NOMO-1 treated with DMSO at 0.1 percent for 48 hours (cell line): ENCODE measurements around the gene GPR149.
"Not testable (repeated sequence)": the region's sequence is repeated elsewhere in the genome, so short reads cannot be mapped to it uniquely, and the experiment has no call there.

ENCODE experiments used
- DNase-seq: peaks from one replicate; lab custom pipeline; 2025; ENCODE audit not compliant: unreplicated experiment; lab: John Stamatoyannopoulos, UW

The GPR149 gene, protein sequence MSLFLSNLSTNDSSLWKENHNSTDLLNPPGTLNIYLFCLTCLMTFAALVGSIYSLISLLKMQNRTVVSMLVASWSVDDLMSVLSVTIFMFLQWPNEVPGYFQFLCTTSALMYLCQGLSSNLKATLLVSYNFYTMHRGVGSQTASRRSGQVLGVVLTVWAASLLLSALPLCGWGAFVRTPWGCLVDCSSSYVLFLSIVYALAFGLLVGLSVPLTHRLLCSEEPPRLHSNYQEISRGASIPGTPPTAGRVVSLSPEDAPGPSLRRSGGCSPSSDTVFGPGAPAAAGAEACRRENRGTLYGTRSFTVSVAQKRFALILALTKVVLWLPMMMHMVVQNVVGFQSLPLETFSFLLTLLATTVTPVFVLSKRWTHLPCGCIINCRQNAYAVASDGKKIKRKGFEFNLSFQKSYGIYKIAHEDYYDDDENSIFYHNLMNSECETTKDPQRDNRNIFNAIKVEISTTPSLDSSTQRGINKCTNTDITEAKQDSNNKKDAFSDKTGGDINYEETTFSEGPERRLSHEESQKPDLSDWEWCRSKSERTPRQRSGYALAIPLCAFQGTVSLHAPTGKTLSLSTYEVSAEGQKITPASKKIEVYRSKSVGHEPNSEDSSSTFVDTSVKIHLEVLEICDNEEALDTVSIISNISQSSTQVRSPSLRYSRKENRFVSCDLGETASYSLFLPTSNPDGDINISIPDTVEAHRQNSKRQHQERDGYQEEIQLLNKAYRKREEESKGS

DNA sequence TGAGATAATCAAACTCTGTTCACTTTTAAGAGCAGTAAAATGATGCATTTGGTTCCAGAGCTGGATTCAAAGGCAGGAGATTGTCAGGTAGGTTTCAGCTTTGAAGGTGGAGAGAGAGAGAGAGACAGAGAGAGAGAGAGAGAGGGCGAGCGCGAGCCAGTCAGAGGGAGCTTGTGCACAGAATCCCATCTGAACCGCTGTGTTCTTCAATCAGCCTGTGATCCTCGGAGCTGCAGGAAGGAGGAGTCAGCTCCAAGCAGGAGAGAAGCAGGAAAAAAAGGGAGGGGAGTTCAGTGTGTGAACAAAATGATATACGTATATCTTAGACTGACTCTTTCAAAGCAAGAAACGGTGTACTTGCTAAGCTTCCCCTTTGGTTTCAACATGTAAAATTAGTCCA, at the start of gene GPR149:
Gene GPR149 (minus strand): TSS at position 177 of the 400 bp plus-strand sequence. CDS start 575 bp downstream, outside the sequence.
- DNase-seq = no peak

GRCh38 chr3:154473769-154474168, 43.8 kb upstream of the GPR149 start:
- DNase-seq = no peak

DNA sequence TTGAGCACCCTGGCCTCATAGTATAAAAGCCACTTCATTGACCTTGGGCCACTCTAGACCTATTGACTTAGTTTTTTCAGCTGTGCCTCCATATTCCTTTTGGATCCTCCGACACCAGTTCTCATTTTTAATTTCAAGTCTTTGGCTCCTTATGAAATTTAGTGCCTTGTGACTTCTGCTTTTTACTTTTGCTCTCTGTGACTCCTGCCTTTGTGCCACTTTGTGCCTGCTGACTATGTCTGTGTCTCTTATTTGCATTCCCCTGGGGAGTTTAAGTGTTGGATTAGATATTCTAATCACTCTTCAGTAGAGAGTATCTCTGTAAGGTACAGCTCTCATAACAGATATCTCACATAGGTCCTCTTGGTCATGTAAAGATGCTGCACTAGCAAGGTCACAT, 39.6 kb upstream of the GPR149 start:
- peak; percentile 10 for DNase-seq

- DNase-seq = peak; percentile 39
These were observed 34.6 kb upstream of the GPR149 start for GRCh38 chr3:154464440-154465190.

DNA sequence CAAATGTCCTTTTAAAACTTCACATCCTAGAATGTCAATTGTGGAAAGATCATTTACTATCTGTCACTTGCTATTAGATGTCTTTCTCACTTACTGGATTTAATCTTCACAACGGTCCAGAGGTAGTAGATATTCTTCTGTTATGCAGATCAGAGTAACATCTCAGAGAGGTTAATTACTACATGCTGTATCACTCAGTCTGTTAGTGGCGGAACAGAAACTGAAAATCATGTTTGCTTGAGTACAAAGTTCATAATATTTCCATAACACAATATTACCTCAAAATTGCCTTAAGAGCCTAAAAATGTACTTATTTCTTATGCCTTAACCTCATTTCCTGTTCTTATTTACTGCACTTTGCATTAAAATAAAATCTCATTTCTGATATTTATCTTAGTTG, 28.6 kb upstream of the GPR149 start:
- no peak for DNase-seq

DNA sequence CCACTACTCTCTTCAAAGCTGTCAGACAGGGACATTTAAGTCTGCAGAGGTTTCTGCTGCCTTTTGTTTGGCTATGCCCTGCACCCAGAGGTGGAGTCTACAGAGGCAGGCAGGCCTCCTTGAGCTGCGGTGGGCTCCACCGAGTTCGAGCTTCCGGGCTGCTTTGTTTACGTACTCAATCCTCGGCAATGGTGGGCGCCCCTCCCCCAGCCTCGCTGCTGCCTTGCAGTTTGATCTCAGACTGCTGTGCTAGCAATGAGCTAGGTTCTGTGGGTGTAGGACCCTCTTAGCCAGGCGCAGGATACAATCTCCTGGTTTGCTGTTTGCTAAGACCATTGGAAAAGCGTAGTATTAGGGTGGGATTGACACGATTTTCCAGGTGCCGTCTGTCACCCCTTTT, 9.1 kb upstream of the GPR149 start:
- DNase-seq = not testable (repeated sequence)

DNA sequence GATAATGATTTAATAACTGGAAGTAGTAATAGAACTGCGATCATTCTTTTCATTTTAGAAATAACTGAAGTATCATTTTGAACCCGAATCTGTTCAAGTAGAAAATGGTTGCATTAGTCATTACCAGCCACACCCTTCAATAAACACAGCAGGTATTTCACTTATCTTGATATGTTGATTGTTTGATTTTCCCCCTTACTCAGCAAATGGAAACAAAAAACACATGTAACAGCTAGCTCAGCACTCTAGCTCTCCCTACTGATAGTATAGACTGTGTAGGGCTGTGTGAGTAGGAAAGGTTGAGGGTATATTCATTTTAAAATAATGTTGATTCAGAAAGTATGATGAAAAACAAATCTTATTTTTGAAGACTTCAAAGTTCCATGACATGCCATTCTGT, 1.1 kb upstream of the GPR149 start:
- no peak for DNase-seq

- no peak for DNase-seq
These were observed 1.4 kb downstream of the GPR149 start for GRCh38 chr3:154428286-154429206.

DNA sequence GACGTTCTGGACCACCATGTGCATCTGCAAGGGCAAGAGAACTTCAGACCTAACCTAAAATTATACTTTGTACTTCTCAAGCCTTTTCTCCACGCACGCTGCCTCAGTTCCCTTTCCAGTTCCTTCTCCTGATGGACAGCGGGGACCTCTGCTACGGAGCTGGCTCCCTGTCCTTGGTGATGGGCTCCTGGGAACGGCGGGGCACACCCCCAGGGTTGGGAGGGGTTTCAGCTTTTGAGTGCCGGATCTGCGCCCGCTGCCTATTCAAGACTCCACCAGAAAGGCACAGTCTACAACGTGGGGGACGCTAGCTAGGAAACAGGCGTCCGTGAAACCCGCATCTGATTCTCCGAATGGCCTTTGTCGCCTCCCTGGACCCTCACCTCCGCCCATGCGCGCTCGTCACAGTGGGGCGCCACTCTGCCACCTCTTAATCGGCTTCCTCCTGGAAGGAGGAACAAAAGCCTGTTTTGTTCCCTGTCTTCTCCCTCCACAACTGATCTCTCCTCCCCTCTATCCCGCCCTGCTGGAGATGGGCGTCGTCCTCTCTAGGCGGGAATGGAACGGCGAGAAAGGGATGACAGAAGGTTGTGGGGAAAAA, 2.2 kb downstream of the GPR149 start:
- DNase-seq = no peak

DNA sequence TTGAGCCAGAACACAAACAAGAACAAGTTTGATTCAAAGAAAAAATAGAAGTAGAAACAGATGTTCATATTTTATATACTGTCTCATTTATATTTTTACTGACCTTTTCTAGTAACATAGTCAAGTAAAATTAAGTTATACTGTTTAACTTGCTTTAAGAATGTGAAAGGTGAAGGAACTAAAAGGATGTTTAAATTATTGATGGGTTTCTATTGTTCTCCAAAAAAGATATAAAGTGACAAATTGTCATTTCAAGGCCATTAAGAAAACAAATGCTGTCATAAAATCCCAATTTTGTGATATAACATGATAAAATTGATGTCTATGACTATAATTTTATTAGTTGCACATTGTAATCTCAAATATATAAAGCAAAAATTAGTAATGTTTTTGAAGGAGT, 7.3 kb downstream of the GPR149 start:
- no peak for DNase-seq

DNA sequence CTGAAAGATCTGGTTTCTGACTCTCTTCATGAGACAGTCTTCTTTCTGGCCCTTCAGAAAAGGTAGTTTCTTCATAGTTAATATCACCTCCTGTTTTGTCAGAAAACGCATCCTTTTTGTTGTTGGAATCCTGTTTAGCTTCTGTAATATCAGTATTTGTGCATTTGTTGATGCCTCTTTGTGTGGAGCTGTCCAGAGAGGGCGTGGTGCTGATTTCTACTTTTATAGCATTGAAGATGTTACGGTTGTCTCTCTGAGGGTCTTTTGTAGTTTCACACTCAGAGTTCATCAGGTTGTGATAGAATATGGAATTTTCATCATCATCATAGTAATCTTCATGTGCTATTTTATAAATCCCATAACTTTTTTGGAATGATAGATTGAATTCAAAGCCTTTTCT, 8.9 kb downstream of the GPR149 start:
- no peak for DNase-seq

DNA sequence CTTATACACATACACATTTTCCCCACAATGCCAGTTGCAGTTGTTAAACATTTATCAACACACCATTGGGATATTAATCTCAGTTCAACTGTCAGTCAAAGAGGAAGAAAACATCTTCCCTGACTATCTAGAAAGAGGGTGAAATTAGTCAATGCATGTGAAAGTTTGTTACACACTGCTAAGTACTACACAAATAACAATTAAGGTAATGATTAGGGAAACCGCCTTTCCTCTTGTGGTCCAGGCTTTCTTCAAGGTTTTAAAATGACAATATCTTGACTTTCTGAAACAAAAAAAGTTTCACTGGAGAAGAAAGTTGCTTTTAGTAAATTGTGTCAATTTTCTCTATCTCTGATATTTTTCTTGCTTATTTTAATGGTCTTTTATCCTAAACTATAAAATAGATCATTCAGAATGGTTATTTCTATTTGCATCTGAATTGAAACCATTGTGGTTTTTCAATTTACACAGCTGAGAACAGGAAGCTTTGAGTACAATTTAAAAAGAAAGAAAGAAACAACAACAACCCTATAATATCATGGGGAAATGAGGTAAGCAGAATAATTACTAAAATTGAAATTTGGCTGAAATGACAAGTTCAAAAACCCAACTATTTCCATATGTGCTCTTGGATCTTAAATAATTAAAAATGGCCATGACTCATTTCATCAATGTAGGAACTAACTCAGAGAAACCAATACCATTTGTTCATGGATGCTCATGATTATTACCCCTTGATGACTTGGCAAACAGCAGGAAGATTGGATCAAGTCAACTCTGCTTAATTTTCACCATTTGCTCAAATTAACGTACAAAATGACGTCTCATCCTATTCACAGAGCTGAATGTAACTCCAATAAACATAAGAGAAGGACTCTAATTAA, 31.7 kb downstream of the GPR149 start:
- no peak for DNase-seq

DNA sequence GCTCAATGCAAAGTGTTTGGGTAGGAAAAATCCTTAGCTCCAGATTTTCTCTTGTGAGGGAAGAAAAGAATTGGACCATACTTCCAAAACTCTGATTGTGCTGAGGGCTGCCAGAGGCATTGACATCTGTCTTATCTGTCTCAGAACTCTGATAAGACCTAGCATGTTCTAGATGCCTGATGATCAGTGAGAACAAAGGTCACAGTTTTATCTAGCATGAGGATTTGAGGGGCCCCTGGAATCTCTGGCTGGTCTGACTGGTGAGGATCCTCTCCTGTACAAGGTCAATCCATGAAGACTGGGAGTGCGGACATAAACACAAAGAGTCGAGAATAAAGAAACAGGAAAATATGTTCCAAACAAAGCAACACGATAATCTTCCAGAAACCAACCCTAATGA, 40.1 kb downstream of the GPR149 start:
- no peak for DNase-seq

DNA sequence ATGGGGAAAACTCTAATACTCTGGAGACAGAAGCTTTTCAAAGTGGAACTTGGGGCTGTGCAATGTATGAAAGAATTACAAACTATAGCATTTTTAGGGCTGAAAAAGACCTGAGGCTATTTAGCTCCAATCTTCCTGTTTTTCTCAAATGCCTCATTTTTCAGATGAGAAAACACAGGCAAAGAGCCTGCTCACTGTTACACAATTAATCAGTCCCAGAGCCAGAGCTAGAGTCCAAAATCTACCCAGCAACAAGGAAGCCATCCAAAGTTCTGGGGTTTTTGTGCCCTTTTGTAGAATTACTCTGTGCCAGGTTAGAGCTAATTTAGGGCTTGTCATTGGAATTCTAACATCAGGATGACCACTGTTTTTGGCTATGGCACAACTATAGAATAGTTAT, 45.5 kb downstream of the GPR149 start:
- no peak for DNase-seq

- no peak for DNase-seq
These were observed 51.7 kb downstream of the GPR149 start for GRCh38 chr3:154378311-154378710.

- DNase-seq = no peak
These were observed 62.8 kb downstream of the GPR149 start for GRCh38 chr3:154367221-154367620.

DNA sequence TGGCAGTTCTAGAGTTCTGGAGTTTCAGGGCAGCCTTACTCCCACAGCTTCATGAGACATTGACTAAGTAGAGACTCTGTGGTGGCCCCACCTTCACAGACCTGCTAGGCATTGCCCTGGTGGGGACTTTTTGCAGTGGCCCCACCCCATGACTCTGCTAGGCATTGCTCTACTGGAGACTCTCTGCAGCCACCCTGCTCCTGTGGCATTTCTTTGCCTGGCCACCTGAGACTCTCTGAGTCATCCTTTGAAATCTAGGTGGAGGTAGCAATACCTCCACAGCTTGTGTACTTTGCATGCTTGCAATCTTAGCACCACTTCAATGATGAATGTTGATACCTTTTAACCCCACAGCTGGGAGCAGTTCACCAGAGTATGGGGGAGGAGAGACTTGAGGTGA, 65.1 kb downstream of the GPR149 start:
- DNase-seq = no peak

- no peak for DNase-seq
These were observed 68.9 kb downstream of the GPR149 start for GRCh38 chr3:154361099-154361498.

DNA sequence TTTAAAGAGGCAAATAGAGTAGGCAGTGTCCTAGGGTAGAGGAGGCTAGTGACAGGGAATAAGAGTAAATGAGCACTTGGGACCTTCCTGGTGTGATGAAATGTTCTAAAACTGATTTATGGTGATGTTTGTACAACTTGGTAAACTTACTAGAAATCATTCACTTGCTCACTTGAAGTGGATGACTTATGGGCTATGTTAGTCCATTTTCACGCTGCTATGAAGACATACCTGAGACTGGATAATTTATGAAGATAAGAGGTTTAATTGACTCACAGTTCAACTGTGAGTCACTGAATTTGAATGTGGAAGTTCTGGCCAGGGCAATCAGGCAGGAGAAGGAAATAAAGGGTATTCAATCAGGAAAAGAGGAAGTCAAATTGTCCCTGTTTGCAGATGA, 74.0 kb downstream of the GPR149 start:
- peak; percentile 17 for DNase-seq
